Effector CD4-positive, alpha-beta T cell (primary cell): ENCODE data around the gene MAP1A.
"Not testable (repeated sequence)": the region's sequence is repeated elsewhere in the genome, so short reads cannot be mapped to it uniquely, and the experiment has no call there.

Experiments used
- DNase-seq: peaks from one replicate; pipeline ENCODE4 v3.0.0-alpha.2; 2020

The MAP1A gene

GRCh38 chr15:43531018-43531670 lies 13.7 kb downstream of the MAP1A start:
- no peak for DNase-seq

DNA sequence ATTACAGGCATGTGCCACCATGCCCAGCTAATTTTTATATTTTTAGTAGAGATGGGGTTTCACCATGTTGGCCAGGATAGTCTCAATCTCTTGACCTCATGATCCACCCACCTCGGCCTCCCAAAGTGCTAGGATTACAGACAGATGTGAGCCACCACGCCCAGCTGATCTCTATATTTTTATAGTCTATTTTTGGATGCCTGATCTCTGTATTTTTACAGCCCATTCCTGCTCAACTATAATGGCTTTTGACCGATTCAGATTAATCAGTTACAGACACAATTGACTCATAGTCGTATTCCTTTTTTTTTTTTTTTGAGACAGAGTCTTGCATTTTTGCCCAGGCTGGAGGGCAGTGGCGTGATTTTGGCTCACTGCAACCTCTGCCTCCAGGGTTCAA lies 15.4 kb downstream of the MAP1A start:
- not testable (repeated sequence) for DNase-seq

- DNase-seq, result no peak
These were observed 17.5 kb downstream of the MAP1A start for GRCh38 chr15:43534897-43535296.

DNA sequence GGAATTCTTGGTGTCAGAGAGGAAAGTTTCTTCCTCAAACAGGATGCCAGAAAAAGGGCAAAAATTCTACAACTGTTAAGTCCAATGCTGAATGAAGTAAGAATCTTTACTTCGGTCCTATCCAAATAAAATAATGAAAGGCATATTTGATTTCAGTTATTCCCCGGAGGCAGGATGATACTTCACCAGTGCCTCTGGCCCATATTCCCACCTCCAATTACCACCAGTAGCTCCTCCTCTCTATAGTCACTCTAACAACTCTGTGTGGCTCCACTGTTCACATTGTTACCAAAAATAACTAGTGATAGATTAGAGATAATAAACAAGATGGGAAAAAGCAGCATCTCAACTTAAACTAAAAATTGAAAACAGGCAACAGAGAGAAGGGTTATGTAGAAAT lies 20.7 kb downstream of the MAP1A start:
- DNase-seq, result no peak

DNA sequence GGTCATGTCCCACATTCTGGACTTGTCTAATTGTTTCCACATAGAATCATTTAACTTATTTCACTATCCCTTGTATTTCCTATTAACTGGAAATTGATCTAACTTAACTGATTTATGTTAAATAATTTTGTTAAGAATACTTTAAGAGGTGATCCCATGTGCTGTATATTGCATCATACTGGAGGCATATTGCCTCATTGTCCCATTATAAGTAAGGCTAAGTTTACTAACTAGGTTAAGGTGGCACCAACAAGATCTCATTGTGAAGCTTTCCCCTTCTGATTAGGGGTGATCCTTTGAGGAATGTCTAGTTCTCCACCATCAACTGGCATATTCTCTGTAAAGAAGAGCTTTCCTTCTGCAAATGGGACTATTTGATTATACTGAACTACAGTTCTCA lies 24.4 kb downstream of the MAP1A start:
- DNase-seq, result no peak

DNA sequence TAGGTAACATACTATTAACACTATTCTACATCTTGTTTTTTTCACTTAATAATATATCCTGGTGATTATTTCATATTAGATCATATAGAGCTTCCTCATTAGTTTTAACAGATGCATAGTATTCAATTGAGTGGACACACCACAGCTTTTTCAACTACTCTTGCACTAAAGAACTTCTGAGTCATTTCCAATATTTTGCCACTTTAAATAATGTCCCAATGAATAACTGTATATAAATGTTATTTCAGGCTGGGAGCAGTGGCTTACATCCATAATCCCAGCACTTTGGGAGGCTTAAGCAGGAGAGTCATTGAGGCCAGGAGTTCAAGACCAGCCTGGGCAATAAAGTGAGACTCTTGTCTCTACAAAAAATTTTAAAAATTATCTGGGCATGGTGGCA lies 26.9 kb downstream of the MAP1A start:
- DNase-seq, result no peak

DNA sequence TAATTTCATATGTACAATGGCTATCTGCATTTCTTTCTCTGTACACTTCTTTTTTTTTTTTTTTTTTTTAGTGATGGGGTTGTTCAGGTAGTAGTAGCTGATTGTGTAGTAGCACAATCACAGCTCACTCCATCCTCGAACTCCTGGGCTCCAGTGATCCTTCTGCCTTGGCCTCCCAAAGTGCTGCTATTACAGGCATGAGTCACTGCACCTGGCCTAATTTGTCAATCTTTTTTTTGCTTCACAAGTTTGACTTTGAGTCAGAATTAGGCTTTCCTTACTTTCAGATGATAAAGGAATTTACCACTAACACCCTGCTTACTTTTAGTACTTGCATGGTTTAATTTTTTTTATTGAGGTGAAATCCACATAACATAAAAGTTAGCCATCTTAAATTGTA lies 28.0 kb downstream of the MAP1A start:
- no peak for DNase-seq

- DNase-seq, result no peak
These were observed 30.1 kb downstream of the MAP1A start for GRCh38 chr15:43547539-43547938.

GRCh38 chr15:43550527-43551363 lies 33.3 kb downstream of the MAP1A start:
- no peak for DNase-seq

DNA sequence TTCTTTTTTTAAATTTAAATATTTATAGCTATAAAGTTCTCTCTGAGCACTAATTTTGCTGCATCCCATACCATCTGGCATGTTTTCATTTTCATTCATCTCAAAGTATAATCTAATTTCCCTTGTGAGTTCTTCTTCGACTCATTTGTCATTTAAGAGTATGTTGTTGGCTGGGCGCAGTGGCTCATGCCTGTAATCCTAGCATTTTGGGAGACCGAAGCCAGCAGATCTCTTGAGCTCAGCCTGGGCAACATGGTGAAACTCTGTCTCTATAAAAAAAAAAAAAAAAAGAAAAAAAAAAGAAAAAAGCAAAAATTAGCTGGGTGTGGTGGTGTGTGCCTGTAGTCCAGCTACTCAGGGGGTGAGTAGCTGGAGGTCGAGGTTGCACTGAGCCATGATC lies 34.8 kb downstream of the MAP1A start:
- DNase-seq, result no peak

- DNase-seq, result no peak
These were observed 35.6 kb downstream of the MAP1A start for GRCh38 chr15:43552986-43553385.

GRCh38 chr15:43562753-43563152 lies 45.3 kb downstream of the MAP1A start:
- not testable (repeated sequence) for DNase-seq

GRCh38 chr15:43563793-43564192 lies 46.4 kb downstream of the MAP1A start:
- DNase-seq, result not testable (repeated sequence)

- not testable (repeated sequence) for DNase-seq
These were observed 49.2 kb downstream of the MAP1A start for GRCh38 chr15:43566615-43567014.

DNA sequence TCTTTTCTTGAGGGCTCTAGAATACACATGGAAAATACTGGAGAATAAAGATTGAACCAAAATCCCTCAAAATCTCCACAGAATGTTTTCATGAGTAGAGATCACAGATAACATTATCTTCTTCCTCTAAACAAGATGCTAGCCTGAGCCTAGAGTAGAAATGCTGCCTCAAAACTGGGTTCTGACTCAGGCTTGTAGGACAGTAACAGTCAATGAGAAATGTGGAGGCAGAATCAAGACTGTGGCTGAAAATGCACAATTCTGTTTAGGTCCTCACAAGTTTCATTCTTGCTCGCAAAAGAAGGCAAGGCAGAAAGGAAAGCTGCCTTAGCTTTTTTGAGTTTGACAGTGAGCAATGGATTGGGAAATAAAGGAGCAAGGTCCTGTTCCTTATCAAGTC lies 57.2 kb downstream of the MAP1A start:
- not testable (repeated sequence) for DNase-seq
